Esophagus muscularis mucosa (tissue), 4 donors: Measurements from ENCODE around the gene HMG20B. TPM values are rescaled to one million over a fixed set of nuclear protein-coding genes. Genes with fewer than 3 reads are reported as not detected.

Experiments used
- DNase-seq: peaks from one replicate; pipeline ENCODE4 v3.0.0-alpha.2; 2017; ENCODE audit errors: extremely low spot score
- H3K27ac ChIP-seq, 4 donors: fragments of 200-600 bp; sonication (generic); replicated peaks in 1 of 4; 1 replicate in 3 of 4; 2 replicates in 1 of 4; pipeline ENCODE4 v1.5.1; 2016 to 2019; ENCODE audit warnings: mild to moderate bottlenecking in 1 of 4
- H3K27me3 ChIP-seq, 4 donors: fragments of 200-600 bp; sonication (generic); one replicate each; pipeline versions ENCODE4 v1.5.1 to v1.6.0; 2016 to 2019
- H3K36me3 ChIP-seq, 4 donors: fragments of 200-600 bp; sonication (generic); one replicate each; pipeline ENCODE4 v1.5.1; 2016 to 2019
- H3K4me1 ChIP-seq, 4 donors: fragments of 200-600 bp; sonication (generic); one replicate each; pipeline ENCODE4 v1.5.1; 2016 to 2019
- H3K4me3 ChIP-seq, 4 donors: fragments of 200-600 bp; sonication (generic); 1 replicate in 2 of 4; 2 replicates in 2 of 4; pipeline ENCODE4 v1.5.1; 2016 to 2019; ENCODE audit warnings: mild to moderate bottlenecking in 4 of 4, moderate library complexity in 1 of 4
- H3K9me3 ChIP-seq, 4 donors: fragments of 200-600 bp; sonication (generic); 1 replicate in 3 of 4; 2 replicates in 1 of 4; pipeline ENCODE4 v1.5.1; 2016 to 2019
- CTCF ChIP-seq, 3 experiments: fragments of 200-600 bp in 2 of 3; fragments of 450-650 bp in 1 of 3; sonication (generic) in 2 of 3; IDR thresholded peaks; one replicate each; pipeline ENCODE4 v1.5.1; 2017 to 2019; ENCODE audit warnings: antibody characterized with exemption in 3 of 3, mild to moderate bottlenecking in 2 of 3, moderate library complexity in 1 of 3
- EP300 ChIP-seq: sonication (generic); formaldehyde crosslinking; IDR thresholded peaks from one replicate; pipeline ENCODE4 v1.6.1; 2017; ENCODE audit warnings: antibody characterized with exemption
- POLR2A ChIP-seq: fragments of 450-650 bp; IDR thresholded peaks from one replicate; pipeline ENCODE4 v1.6.1; 2017; ENCODE audit warnings: antibody characterized with exemption, moderate library complexity, mild to moderate bottlenecking, low read depth
- POLR2AphosphoS5 ChIP-seq, 2 donors: sonication (generic); formaldehyde crosslinking; IDR thresholded peaks; one replicate each; pipeline ENCODE4 v1.6.1; 2017; ENCODE audit warnings: antibody characterized with exemption in 2 of 2
- WGBS: methylation state at CpG from one replicate; pipeline ENCODE4 v1.1.5; 2018; 5-methylcytosine and 5-hydroxymethylcytosine counted together
- intact Hi-C: fragments of 100-400 bp; cut with DNase I; formaldehyde crosslinking; loops from one replicate; pipeline ENCODE4 v1.15.1; 2023
- total RNA-seq, 4 donors: library from RNA; depleted of rRNA; stranded (reverse); fragments of >200 nt; gene quantifications; one replicate each; pipeline versions ENCODE4 v1.1.0 to v1.2.1, GENCODE V29; 2016

The HMG20B gene
- total RNA-seq, 4 donors from 2014 or later = 136 to 202 (median 161) TPM

GRCh38 chr19:3612901-3613741 is 40.4 kb downstream of the HMG20B start:
- Histone ChIP-seq H3K4me3 (no peak overlapping the region), H3K27ac (peak overlapping the region; percentile 56 to 78 (median 68)), H3K36me3 (peaks cover 5 to 63% (median 55%) of the 10 kb centered on the region in 4 donors), H3K4me1 (peaks cover 27 to 63% (median 58%) of the 10 kb centered on the region in 4 donors), H3K9me3 (no peaks in the 10 kb centered on the region), H3K27me3 (no peaks in the 10 kb centered on the region)
- 89% methylated on average over 27 of the region's 79 CpGs for WGBS
- DNase-seq = no peak
- TF ChIP-seq EP300 = no peak
- no peak for TF ChIP-seq POLR2A
- no peak for TF ChIP-seq CTCF (IDR thresholded peaks at IDR 0.05)
- peak; percentile 28 to 42 for TF ChIP-seq POLR2AphosphoS5 (IDR thresholded peaks at IDR 0.05)
- intact Hi-C loops = no loop called here

GRCh38 chr19:3613818-3614661 is 41.3 kb downstream of the HMG20B start:
- DNase-seq = no peak

DNA sequence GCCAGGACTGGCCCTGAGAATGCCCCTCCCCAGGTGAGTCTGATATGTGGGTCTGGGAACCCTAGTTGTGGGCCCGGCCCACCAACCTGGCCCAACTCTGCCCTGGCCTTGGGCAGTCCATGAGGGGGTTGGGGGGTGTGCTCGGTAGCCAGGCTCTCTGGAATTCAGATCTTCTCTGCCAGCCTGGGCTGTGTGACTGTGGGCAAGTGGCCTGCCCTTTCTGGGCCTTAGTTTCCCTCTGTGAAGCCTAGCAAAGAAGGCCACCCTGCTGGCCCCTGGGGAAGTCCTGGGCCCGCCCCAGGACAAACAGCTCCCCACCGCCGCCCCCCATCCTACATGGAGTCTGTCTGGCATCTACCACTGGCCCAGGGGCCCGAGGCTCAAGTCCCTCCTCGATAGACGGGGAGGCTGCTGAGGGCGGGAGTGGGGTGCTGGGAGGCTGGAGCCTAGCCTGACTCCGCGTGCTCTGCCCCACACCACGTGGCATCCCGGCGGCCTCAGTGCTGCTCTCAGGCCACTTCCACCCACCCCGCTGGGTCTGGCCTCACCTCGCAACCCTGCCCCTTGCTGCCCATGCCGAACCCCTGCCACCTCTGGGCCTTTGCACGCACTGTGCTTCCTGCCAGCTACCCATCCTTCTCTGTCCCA is 42.2 kb downstream of the HMG20B start:
- Histone ChIP-seq H3K9me3 (no peaks in the 10 kb centered on the region), H3K27ac (peak overlapping the region in 2 of 4 donors; percentile 69 to 78), H3K36me3 (peaks cover 10 to 75% (median 67%) of the 10 kb centered on the region in 4 donors), H3K4me1 (peaks cover 11 to 58% (median 49%) of the 10 kb centered on the region in 4 donors), H3K27me3 (no peaks in the 10 kb centered on the region), H3K4me3 (no peak overlapping the region)
- 81% methylated on average over 10 of the region's 18 CpGs for WGBS
- TF ChIP-seq EP300 = no peak
- TF ChIP-seq CTCF (IDR thresholded peaks at IDR 0.05) = no peak
- TF ChIP-seq POLR2AphosphoS5 (IDR thresholded peaks at IDR 0.05) = no peak
- TF ChIP-seq POLR2A = no peak
- no peak for DNase-seq
- intact Hi-C loops = loop anchor here (5.0 kb wide), 2 partner anchors 38 to 58 kb away; partner anchors contain the start of gene MFSD12

More at GRCh38 chr19:3613818-3614661, 41.3 kb downstream of the HMG20B start:
- Histone ChIP-seq H3K27ac (peak overlapping the region; percentile 56 to 78 (median 68)), H3K4me3 (no peak overlapping the region), H3K4me1 (peaks cover 21 to 63% (median 57%) of the 10 kb centered on the region in 4 donors), H3K9me3 (no peaks in the 10 kb centered on the region), H3K27me3 (no peaks in the 10 kb centered on the region), H3K36me3 (peaks cover 5 to 66% (median 59%) of the 10 kb centered on the region in 4 donors)
- intact Hi-C loops = no loop called here
- TF ChIP-seq POLR2AphosphoS5 (IDR thresholded peaks at IDR 0.05) = peak; percentile 17 to 52
- TF ChIP-seq CTCF (IDR thresholded peaks at IDR 0.05) = no peak
- no peak for TF ChIP-seq EP300
- 80% methylated on average over 14 of the region's 39 CpGs for WGBS

- WGBS = 98% methylated on average over 6 of the region's 26 CpGs
- DNase-seq = no peak
- Histone ChIP-seq H3K4me3 (no peak overlapping the region), H3K4me1 (peaks cover 8 to 61% (median 45%) of the 10 kb centered on the region in 4 donors), H3K27ac (no peak overlapping the region), H3K36me3 (peaks cover 10 to 82% (median 73%) of the 10 kb centered on the region in 4 donors), H3K9me3 (no peaks in the 10 kb centered on the region), H3K27me3 (no peaks in the 10 kb centered on the region)
- intact Hi-C loops = loop anchor here (5.0 kb wide), 2 partner anchors 38 to 58 kb away; partner anchors contain the start of gene MFSD12
- no peak for TF ChIP-seq EP300
- no peak for TF ChIP-seq CTCF (IDR thresholded peaks at IDR 0.05)
- no peak for TF ChIP-seq POLR2AphosphoS5 (IDR thresholded peaks at IDR 0.05)
- TF ChIP-seq POLR2A = no peak
Observed at GRCh38 chr19:3615524-3616135, 42.9 kb downstream of the HMG20B start.
